Keratinocyte (primary cell): Measurements from ENCODE around the gene ZNF521.

Source experiments
- CTCF ChIP-seq, 3 experiments: IDR thresholded peaks in 1 of 3; conservative IDR thresholded peaks in 1 of 3; optimal IDR thresholded peaks in 1 of 3; 2 replicates in 2 of 3; 3 replicates in 1 of 3; pipeline versions ENCODE3 to v1.5.1; 2011; ENCODE audit warnings: low read length in 3 of 3, mild to moderate bottlenecking in 3 of 3, moderate library complexity in 2 of 3, control low read depth in 1 of 3, inconsistent platforms in 1 of 3; ENCODE audit not compliant: insufficient read depth in 2 of 3; ENCODE audit errors: extremely low read depth in 1 of 3
- EZH2 ChIP-seq: IDR thresholded peaks from one replicate; pipeline ENCODE4 v1.6.1; 2012; ENCODE audit warnings: inconsistent platforms, mild to moderate bottlenecking, low read length, moderate library complexity

GRCh38 chr18:25346561-25346960 lies 5.4 kb downstream of the ZNF521 start:
- no peak for TF ChIP-seq CTCF (optimal IDR thresholded peaks at IDR 0.05 in 1 of 3, IDR thresholded peaks at IDR 0.05 in 1 of 3, conservative IDR thresholded peaks at IDR 0.05 in 1 of 3; ENCODE audit: extremely low read depth in 1 of 3, insufficient read depth in 2 of 3, low read length in 3 of 3)
- TF ChIP-seq EZH2: peak; percentile 19
